BLaER1 (cell line): Measurements from ENCODE around the gene NME3.
A peak's percentile ranks its signal among the peaks of the same experiment; 100 is the strongest.

Experiments used
- H3K27ac ChIP-seq: shearing (Covaris generic); formaldehyde crosslinking; 2 replicates; pipeline ENCODE4 v1.8.1; 2022
- H3K27me3 ChIP-seq: shearing (Covaris generic); formaldehyde crosslinking; 2 replicates; pipeline ENCODE4 v1.8.1; 2022
- H3K36me3 ChIP-seq: shearing (Covaris generic); formaldehyde crosslinking; 2 replicates; pipeline ENCODE4 v1.8.1; 2022
- H3K4me1 ChIP-seq: shearing (Covaris generic); formaldehyde crosslinking; 2 replicates; pipeline ENCODE4 v1.8.1; 2022
- H3K4me2 ChIP-seq: shearing (Covaris generic); formaldehyde crosslinking; 2 replicates; pipeline ENCODE4 v1.8.1; 2022
- H3K4me3 ChIP-seq: shearing (Covaris generic); formaldehyde crosslinking; 2 replicates; pipeline ENCODE4 v1.8.1; 2022
- H3K9ac ChIP-seq: shearing (Covaris generic); formaldehyde crosslinking; 2 replicates; pipeline ENCODE4 v1.8.1; 2022
- H3K9me3 ChIP-seq: shearing (Covaris generic); formaldehyde crosslinking; 2 replicates; pipeline ENCODE4 v1.8.1; 2022
- H4K20me1 ChIP-seq: shearing (Covaris generic); formaldehyde crosslinking; 2 replicates; pipeline ENCODE4 v1.8.1; 2022
- Cebpa-rat ChIP-seq: shearing (Covaris generic); IDR thresholded peaks from 2 replicates; pipeline ENCODE4 v1.8.1; 2022

NME3 gene

DNA sequence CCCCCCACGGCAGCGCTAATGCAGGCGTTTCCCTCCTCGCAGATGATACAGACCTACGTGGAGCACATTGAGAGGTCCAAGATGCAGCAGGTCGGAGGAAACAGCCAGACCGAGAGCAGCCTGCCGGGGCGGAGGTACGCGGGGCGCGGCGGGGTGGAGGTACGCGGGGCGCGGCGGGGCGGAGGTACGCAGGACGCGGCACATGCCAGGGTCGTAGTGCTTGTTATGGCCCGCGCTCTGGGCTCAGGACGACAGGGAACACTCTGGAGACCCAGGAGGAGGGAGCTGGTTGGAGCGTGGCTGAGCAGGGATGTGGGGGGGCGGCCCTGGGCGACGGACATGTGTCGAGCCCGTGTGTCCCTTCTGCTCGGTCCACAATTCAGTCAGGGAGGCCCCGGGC, 41.9 kb downstream of the NME3 start:
- H3K36me3 ChIP-seq: peaks cover 98% of the 10 kb centered on the region
- no peak for TF ChIP-seq Cebpa-rat
- no peaks in the 10 kb centered on the region for H3K27me3 ChIP-seq
- H3K4me2 ChIP-seq: no peak overlapping the region
- H3K9me3 ChIP-seq: peaks cover 15% of the 10 kb centered on the region
- H4K20me1 ChIP-seq: peaks cover 73% of the 10 kb centered on the region
- no peak overlapping the region for H3K27ac ChIP-seq
- no peak overlapping the region for H3K9ac ChIP-seq
- peaks cover 13% of the 10 kb centered on the region for H3K4me1 ChIP-seq
- no peak overlapping the region for H3K4me3 ChIP-seq

DNA sequence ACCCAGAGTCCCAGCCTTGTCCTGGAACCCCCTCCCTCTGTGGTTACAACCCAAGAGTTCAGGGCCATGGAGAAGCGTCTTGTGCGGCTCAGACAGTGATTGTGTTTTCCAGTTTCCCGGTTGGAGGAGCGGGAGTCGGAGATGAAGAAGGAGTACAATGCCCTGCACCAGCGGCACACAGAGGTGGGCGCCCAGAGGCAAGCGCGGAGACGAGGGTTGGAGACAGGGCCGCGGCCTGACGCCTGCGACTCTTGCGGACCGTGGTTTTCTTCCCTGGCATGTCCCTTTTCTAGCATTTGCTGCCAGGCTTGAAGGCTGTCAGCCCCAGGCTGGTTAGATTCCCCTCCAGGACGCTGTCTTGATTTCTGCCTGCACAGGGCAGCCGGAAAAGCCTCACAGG, 42.3 kb downstream of the NME3 start:
- Histone ChIP-seq H3K9ac (no peak overlapping the region), H3K4me2 (no peak overlapping the region), H4K20me1 (peaks cover 73% of the 10 kb centered on the region), H3K9me3 (peaks cover 11% of the 10 kb centered on the region), H3K4me3 (no peak overlapping the region), H3K27me3 (no peaks in the 10 kb centered on the region), H3K4me1 (peaks cover 17% of the 10 kb centered on the region), H3K36me3 (peaks cover 98% of the 10 kb centered on the region), H3K27ac (no peak overlapping the region)
- no peak for TF ChIP-seq Cebpa-rat

DNA sequence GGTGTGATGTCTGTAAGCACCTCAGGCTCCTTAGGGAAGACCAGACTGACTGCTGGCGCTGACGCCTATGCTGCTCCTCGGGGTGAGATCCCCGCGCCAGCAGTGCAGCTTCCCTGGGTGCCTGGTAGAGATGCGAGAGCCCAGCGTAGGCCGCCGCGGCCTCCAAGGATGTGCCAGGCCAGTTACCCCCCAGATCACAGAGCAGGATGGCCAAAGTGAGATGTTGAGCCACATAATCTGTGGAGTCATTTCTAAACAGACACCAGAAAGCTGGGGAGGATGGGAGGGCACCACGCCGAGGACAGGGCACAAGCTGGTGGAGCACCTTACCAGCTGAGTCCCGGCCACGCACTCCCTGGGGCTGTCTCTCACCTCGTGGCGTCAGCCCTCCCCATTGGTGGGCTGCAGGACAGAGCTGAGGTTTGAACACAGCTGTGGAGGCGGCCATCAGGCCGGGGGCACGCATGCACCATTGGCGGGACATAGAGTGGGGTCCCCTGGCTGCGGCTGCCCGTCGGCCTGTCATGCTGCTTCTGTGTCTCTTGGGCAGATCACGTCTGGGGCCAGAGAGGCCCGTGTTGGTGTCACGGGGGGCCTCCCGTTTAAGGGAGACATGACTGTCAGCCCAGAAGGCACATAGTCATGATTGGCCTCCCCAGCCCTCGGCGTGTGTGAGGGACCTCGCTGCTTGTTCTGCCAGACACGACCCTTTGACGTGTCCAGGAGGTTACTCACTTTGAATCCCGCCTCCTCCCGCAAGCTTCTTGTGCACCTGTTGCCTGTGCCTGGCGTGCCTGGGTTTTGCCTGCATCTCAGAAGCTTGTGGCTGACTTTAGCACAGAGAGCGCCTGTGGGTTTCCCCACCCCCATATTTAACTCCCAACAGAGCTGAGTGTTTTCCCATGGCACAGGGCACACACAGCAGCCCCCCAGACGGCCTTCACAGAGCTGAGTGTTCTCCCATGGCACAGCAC, 43.4 kb downstream of the NME3 start:
- H3K4me1 ChIP-seq: peaks cover 28% of the 10 kb centered on the region
- H3K36me3 ChIP-seq: peaks cover 90% of the 10 kb centered on the region
- H4K20me1 ChIP-seq: peaks cover 73% of the 10 kb centered on the region
- peaks cover under 1% of the 10 kb centered on the region; the same call in 1 of the 2 replicates for H3K9me3 ChIP-seq
- H3K27ac ChIP-seq: no peak overlapping the region
- no peak overlapping the region for H3K4me2 ChIP-seq
- H3K9ac ChIP-seq: no peak overlapping the region
- no peak overlapping the region for H3K4me3 ChIP-seq
- no peaks in the 10 kb centered on the region for H3K27me3 ChIP-seq
- no peak for TF ChIP-seq Cebpa-rat

DNA sequence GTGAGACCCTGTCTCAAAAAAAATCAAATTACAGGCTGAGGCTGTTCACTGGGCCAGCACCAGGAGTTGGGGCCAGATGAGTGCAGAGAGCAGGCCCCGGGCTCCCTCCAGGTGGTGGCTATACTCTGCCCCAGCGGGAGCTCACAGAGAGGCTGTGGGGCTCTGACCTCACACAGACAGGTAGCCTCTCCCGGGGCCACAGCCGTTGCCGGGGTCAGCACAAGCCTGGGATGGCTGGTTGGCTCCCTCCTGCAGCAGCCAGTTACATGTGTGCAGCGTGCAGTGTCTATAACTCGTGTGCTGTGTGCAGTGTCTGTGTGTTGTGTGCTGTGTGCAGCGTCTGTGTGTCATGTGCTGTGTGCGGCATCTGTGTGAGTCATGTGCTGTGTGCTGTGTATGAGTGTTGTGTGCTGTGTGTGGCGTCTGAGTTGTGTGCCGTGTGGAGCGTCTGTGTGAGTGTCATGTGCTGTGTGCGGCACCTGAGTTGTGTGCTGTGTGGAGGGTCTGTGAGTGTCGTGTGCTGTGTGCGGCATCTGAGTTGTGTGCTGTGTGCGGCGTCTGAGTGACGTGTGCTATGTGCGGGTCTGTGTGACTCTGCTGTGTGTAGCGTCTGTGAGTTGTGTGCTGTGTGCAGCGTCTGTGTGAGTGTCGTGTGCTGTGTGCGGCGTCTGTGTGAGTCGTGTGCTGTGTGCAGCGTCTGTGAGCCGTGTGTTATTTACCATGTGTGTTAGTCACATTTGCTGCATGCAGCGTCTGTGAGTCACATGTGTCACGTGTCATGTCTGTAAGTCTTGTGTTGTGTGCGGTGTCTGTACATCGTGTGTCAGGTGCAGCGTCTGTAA, 44.5 kb downstream of the NME3 start:
- Histone ChIP-seq H3K36me3 (peaks cover 80% of the 10 kb centered on the region), H3K4me2 (no peak overlapping the region), H4K20me1 (peaks cover 65% of the 10 kb centered on the region), H3K9me3 (no peaks in the 10 kb centered on the region), H3K9ac (no peak overlapping the region; the same call in 1 of the 2 replicates), H3K4me3 (no peak overlapping the region), H3K27me3 (no peaks in the 10 kb centered on the region), H3K4me1 (peaks cover 39% of the 10 kb centered on the region), H3K27ac (no peak overlapping the region)
- no peak for TF ChIP-seq Cebpa-rat

DNA sequence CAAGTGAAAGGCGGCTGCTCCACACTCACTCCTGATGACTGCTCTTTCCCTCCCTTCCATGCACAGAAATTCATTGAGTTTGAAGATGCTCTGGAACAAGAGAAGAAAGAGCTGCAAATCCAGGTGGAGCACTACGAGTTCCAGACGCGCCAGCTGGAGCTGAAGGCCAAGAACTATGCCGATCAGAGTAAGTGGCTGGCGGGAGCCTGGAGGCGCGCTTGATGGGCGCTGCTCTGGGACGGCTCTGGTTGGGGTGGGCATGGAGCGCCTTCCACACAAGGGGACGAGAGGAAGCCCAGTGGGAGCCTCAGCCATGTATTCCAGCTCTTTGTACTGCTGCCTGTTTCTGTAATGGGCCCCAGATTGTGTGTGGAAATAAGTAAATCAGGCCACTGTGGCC, 46.9 kb downstream of the NME3 start:
- Histone ChIP-seq H4K20me1 (peaks cover 70% of the 10 kb centered on the region), H3K4me3 (no peak overlapping the region), H3K36me3 (peaks cover 58% of the 10 kb centered on the region), H3K4me1 (peaks cover 56% of the 10 kb centered on the region), H3K4me2 (peak overlapping the region; percentile 75), H3K9ac (0 out of 2 replicates have a peak overlapping the region, but pooled peaks have one; percentile 18), H3K9me3 (no peaks in the 10 kb centered on the region), H3K27me3 (no peaks in the 10 kb centered on the region), H3K27ac (peak overlapping the region; percentile 35)
- no peak for TF ChIP-seq Cebpa-rat

DNA sequence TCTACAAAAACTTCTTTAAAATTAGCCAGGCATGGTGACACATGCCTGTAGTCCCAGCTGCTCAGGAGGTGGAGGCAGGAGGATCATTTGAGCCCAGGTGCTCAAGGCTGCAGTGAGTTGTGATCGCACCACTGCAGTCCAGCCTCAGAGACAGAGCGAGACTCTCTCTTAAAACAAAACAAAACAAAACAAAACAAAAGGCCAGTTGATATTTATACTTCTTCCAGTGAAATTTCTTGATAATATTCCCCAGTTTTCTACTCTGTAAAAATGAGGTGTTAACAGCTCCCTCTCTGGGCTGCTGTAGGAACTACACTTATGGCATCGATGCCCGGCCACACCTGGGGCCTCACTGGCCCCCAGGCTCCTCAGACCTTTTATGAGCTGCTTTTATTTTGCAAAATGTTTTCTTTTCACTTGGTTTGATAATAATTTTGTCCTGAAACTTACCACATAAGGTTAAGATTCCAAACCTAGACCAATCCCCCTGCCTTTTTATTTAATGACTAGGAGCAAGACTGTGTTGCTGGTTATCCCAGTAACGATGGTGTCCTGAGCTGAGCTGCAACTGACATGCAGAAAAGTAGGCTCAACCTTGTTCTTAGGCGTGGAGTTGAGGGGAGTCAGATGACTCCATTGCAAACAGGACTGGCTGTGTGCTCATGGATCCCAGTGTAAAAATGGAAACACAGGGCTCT, 47.7 kb downstream of the NME3 start:
- TF ChIP-seq Cebpa-rat: no peak
- H3K9ac ChIP-seq: peak overlapping the region; percentile 18; the same call in 1 of the 2 replicates
- peaks cover 64% of the 10 kb centered on the region for H3K4me1 ChIP-seq

DNA sequence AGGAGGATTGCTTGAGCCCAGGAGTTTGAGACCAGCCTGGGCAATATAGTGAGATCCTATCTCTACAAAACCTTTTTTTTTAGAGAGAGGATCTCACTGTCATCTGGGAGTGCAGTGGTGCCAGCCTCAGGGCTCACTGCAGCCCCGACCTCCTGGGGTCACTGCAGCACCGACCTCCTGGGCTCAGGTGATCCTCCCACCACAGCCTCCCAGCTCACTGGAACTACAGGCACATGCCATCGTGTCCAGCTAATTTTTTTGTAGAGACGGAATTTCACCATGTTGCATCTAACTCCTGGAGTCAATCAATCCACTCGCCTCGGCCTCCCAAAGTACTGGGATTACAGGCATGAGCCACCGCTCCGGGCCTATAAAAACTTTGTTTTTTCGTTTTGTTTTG, 50.0 kb downstream of the NME3 start:
- H3K4me3 ChIP-seq: no peak overlapping the region
- no peaks in the 10 kb centered on the region for H3K27me3 ChIP-seq
- H4K20me1 ChIP-seq: peaks cover 70% of the 10 kb centered on the region
- TF ChIP-seq Cebpa-rat: no peak
- H3K9me3 ChIP-seq: no peaks in the 10 kb centered on the region
- peaks cover 76% of the 10 kb centered on the region for H3K4me1 ChIP-seq
- peak overlapping the region; percentile 29; the same call in 1 of the 2 replicates for H3K27ac ChIP-seq
- peak overlapping the region; percentile 75 for H3K4me2 ChIP-seq
- H3K36me3 ChIP-seq: peaks cover 30% of the 10 kb centered on the region
- H3K9ac ChIP-seq: no peak overlapping the region

More for the DNA sequence above, 47.7 kb downstream of the NME3 start:
- Histone ChIP-seq H4K20me1 (peaks cover 71% of the 10 kb centered on the region), H3K27me3 (no peaks in the 10 kb centered on the region), H3K4me2 (peak overlapping the region; percentile 75), H3K36me3 (peaks cover 49% of the 10 kb centered on the region), H3K27ac (peak overlapping the region; percentile 78), H3K9me3 (no peaks in the 10 kb centered on the region), H3K4me3 (no peak overlapping the region)
